ENCODE measurements around the gene CDK8. TPM values are rescaled to one million over a fixed set of nuclear protein-coding genes. Genes with fewer than 3 reads are reported as not detected.

The CDK8 gene
- total RNA-seq, 4 donors from 2014 or later = 9.6 to 17.7 (median 13.7) TPM

- Histone ChIP-seq H3K4me3 (no peak overlapping the region), H3K4me1 (no peaks in the 10 kb centered on the region), H3K9me3 (no peaks in the 10 kb centered on the region), H3K27ac (no peak overlapping the region), H3K36me3 (peaks cover 0 to 2% (median 0%) of the 10 kb centered on the region in 3 donors), H3K27me3 (no peaks in the 10 kb centered on the region)
- 88 to 89% methylated on average over 4 of the region's 4 CpGs for WGBS, 2 donors
- DNase-seq (ENCODE audit: low spot score in 2 of 2) = no peak
- TF ChIP-seq EP300 (IDR thresholded peaks at IDR 0.05) = no peak
- TF ChIP-seq POLR2A (IDR thresholded peaks at IDR 0.05) = no peak
- TF ChIP-seq, protein P1, sequence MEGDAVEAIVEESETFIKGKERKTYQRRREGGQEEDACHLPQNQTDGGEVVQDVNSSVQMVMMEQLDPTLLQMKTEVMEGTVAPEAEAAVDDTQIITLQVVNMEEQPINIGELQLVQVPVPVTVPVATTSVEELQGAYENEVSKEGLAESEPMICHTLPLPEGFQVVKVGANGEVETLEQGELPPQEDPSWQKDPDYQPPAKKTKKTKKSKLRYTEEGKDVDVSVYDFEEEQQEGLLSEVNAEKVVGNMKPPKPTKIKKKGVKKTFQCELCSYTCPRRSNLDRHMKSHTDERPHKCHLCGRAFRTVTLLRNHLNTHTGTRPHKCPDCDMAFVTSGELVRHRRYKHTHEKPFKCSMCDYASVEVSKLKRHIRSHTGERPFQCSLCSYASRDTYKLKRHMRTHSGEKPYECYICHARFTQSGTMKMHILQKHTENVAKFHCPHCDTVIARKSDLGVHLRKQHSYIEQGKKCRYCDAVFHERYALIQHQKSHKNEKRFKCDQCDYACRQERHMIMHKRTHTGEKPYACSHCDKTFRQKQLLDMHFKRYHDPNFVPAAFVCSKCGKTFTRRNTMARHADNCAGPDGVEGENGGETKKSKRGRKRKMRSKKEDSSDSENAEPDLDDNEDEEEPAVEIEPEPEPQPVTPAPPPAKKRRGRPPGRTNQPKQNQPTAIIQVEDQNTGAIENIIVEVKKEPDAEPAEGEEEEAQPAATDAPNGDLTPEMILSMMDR (IDR thresholded peaks at IDR 0.05) = no peak
Observed at GRCh38 chr13:26344980-26345379, 91.1 kb downstream of the CDK8 start.

DNA sequence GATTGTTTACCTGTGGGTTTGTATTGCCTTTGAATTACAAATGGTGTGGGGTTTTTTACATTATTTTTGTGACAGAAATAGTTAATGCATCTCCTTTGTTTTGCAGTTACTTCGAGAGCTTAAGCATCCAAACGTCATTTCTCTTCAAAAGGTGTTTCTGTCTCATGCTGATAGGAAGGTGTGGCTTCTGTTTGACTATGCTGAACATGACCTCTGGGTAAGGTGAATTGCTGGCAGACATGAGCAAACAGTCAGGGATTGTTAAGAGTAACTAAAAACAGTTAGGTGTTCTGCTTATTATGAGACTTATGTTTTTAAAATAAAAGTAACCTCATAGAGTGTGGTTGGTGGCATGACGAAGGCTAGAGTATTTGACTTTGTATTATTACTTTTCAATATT, 95.0 kb downstream of the CDK8 start:
- Histone ChIP-seq H3K27me3 (no peaks in the 10 kb centered on the region), H3K27ac (no peak overlapping the region), H3K9me3 (no peaks in the 10 kb centered on the region), H3K36me3 (peaks cover 0 to 15% (median 0%) of the 10 kb centered on the region in 3 donors), H3K4me3 (no peak overlapping the region), H3K4me1 (no peaks in the 10 kb centered on the region)
- TF ChIP-seq, protein P1 (IDR thresholded peaks at IDR 0.05) = no peak
- no peak for TF ChIP-seq EP300 (IDR thresholded peaks at IDR 0.05)
- no peak for TF ChIP-seq POLR2A (IDR thresholded peaks at IDR 0.05)
- WGBS, 2 donors = 72 to 79% methylated on average over 3 of the region's 3 CpGs
- no peak for DNase-seq (ENCODE audit: low spot score in 2 of 2)

- Histone ChIP-seq H3K4me1 (no peaks in the 10 kb centered on the region), H3K27ac (no peak overlapping the region), H3K4me3 (no peak overlapping the region), H3K9me3 (no peaks in the 10 kb centered on the region), H3K36me3 (peaks cover 0 to 23% (median 0%) of the 10 kb centered on the region in 3 donors), H3K27me3 (no peaks in the 10 kb centered on the region)
- WGBS, 2 donors = 91 to 96% methylated on average over 2 of the region's 2 CpGs
- DNase-seq (ENCODE audit: low spot score in 2 of 2) = no peak
- TF ChIP-seq EP300 (IDR thresholded peaks at IDR 0.05) (no peak), POLR2A (IDR thresholded peaks at IDR 0.05) (no peak)
- TF ChIP-seq, protein P1 (IDR thresholded peaks at IDR 0.05) = no peak
Observed at GRCh38 chr13:26362261-26362660, 108.3 kb downstream of the CDK8 start.

DNA sequence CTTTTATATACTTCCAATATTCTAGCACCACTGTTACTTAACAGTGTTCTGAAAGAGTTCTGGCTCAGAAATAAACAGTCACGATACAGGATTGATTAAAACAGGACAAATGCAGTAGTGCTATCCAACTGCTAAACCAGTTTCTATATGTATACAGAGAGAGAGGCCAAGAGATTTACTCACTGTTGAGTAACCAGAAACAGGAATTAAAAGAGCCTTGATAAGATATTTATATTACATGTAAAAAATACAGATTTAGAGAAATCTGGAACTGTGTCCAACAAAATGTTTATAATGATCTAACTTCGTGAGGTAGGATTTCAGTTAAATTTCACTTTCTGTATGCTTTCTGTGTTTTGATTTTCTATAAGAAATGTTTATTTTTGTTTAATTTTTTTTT, 116.6 kb downstream of the CDK8 start:
- no peaks in the 10 kb centered on the region for H3K4me1 ChIP-seq
- WGBS, 2 donors = 81 to 85% methylated on average over 2 of the region's 2 CpGs

DNA sequence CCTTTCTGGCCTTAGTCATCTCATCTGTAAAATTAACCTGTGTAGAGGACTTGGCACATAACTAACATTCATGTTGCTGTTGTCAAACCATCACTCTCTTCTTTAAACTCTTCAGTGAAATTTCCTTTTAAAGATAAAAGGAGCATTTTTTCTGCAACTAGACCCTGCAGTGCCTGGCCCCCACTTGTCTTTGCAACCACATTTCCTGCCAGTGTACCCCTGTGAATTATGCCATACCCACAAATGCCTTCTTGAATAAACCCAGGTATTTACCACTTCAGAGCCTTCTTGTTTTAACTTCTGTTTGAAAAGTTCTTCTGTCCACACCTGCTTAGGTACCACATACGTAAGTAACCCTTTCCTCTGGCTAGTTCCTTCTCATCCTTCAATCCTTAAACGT, 118.8 kb downstream of the CDK8 start:
- no peak for DNase-seq (ENCODE audit: low spot score in 2 of 2)
- Histone ChIP-seq H3K27ac (no peak overlapping the region), H3K4me1 (no peaks in the 10 kb centered on the region), H3K36me3 (no peaks in the 10 kb centered on the region), H3K4me3 (no peak overlapping the region), H3K9me3 (no peaks in the 10 kb centered on the region), H3K27me3 (no peaks in the 10 kb centered on the region)
- 92 to 95% methylated on average over 2 of the region's 2 CpGs for WGBS, 2 donors
- TF ChIP-seq POLR2A (IDR thresholded peaks at IDR 0.05) (no peak), EP300 (IDR thresholded peaks at IDR 0.05) (no peak)
- TF ChIP-seq, protein P1 (IDR thresholded peaks at IDR 0.05) = no peak

More for the DNA sequence above, 116.6 kb downstream of the CDK8 start:
- Histone ChIP-seq H3K36me3 (no peaks in the 10 kb centered on the region), H3K27ac (no peak overlapping the region), H3K4me3 (no peak overlapping the region), H3K27me3 (no peaks in the 10 kb centered on the region), H3K9me3 (no peaks in the 10 kb centered on the region)
- DNase-seq (ENCODE audit: low spot score in 2 of 2) = no peak
- TF ChIP-seq POLR2A (IDR thresholded peaks at IDR 0.05) = no peak
- TF ChIP-seq, protein P1 (IDR thresholded peaks at IDR 0.05) = no peak
- no peak for TF ChIP-seq EP300 (IDR thresholded peaks at IDR 0.05)

Measured in tibial nerve (tissue), 4 donors.